Activated CD8-positive, alpha-beta memory T cell treated with anti-CD3 and anti-CD28 coated beads for 1 hour (primary cell): ENCODE data around the gene DEXI.
"Not testable (repeated sequence)": the region's sequence is repeated elsewhere in the genome, so short reads cannot be mapped to it uniquely, and the experiment has no call there.

Source experiments
- DNase-seq, 2 donors: peaks; one replicate each; pipeline ENCODE4 v3.0.0-alpha.2; 2020; ENCODE audit warnings: low read depth in 1 of 2; ENCODE audit errors: extremely low read depth in 1 of 2

DEXI gene

DNA sequence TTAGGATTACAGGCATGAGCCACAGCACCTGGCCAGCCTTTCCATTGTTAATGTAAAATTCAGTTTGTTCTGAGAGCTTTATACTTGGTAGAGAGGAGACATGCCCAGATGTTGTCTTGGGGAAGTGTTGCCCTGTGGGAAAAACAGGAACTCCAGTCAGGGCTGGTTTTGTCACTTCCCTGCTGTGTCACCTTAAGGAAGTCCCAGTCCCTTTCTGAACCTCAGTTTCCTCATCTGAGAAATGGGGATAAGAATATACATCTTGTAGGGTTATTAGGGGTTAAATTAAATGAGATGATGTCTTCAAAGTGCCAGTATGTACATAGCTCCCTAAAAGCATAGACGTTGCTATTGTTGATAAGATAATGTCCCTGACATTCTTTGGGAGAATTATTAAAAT lies 27.3 kb upstream of the DEXI start:
- no peak for DNase-seq

DNA sequence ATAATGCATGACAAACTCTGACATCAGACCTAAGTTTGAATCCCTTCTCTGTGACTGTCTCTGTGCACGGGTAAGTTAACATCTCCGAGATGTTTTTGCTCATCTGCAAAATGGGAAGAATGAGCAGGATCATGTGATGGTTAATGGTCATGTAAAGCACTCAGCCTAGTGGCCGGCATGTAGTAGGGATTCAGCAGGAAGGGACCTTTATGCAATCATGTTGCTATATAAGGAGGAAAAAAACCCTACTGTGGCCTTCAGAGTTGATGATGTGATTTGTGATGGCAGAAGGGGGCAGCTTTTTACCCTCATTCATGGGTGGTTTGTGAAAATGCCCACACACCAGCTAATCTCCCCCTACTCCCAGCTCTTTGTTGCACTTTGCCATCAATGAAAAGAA lies 26.2 kb upstream of the DEXI start:
- DNase-seq, result no peak

DNA sequence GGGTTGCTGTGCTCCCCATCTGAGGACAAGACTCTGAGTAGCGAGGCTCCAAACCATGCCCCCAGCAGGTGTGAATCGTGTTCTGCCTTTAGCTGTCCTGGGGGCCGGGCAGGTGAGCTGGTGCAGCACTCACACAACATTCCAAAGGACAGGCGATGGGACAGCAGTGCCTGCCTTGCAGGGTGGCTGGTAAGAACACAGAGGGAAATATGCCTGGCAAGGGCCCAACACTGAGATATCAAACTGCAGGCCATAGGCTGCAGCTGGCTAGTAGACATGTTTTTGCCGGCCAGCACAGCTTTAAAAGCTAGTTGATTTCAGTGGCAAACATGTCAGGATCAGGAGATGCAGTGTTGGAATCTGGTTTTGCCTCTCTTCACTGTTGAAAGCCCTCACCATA lies 25.7 kb upstream of the DEXI start:
- no peak for DNase-seq

DNA sequence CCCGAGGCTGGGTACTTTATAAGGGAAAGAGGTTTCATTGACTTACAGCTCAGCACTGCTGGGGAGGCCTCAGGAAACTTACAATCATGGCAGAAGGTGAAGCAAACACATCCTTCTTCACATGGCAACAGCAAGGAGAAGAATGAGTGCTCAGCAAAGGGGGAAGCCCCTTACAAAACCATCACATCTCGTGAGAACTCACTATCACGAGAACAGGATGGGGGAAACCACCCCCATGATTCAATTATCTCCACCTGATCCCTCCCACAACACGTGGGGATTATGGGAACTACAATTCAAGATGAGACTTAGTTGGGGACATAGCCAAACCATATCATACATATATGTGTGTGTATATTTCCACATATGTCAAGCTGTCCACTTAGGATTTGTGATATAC lies 24.3 kb upstream of the DEXI start:
- not testable (repeated sequence) for DNase-seq

DNA sequence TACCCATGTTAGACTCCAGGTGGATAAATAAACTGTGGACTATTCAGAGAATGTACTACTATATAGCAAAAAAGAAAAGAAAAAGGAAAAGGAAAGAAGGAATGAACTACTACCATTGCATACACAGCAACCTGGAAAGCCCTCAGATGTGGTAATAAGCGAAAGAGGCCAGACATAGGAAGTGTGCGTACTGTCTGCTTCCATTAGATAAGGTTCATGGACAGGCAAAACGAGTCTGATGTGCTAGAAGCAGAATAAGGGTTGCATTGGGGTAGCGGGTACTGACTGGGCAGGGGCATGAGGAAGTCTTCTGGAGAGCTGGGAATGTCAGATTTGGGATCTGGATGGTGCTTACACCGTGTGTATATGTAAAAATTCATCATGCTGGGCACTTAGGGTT lies 23.9 kb upstream of the DEXI start:
- DNase-seq, result no peak

DNA sequence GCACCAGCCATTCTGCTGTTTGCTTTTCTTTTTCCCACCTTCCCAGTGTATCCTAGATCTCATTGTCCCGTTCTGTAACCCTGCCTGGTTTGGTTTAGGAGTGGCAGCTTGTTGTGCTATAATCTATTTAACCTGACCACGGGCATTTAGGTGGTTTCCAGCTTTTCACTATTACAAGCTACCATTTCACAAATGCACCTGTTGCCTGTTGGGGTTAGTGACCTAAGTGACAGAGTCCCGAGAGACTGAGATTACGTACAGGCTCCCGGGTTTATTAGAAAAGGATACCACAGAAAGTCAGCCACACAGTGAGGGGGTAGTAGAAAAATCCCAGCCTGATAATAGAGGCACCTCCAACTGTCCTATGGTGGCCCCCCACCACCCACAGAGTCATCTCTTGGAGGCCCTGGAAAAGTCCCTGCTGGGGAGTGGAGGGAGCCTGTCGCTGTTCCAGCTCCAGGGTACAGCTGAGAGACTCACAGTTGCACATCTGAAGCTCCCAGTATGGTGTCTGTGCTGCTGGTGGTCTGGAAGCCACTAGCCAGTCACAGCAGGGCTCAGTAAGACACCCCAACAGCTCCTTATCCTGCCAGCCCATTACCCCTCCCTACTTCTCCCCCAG lies 23.3 kb upstream of the DEXI start:
- no peak for DNase-seq

DNA sequence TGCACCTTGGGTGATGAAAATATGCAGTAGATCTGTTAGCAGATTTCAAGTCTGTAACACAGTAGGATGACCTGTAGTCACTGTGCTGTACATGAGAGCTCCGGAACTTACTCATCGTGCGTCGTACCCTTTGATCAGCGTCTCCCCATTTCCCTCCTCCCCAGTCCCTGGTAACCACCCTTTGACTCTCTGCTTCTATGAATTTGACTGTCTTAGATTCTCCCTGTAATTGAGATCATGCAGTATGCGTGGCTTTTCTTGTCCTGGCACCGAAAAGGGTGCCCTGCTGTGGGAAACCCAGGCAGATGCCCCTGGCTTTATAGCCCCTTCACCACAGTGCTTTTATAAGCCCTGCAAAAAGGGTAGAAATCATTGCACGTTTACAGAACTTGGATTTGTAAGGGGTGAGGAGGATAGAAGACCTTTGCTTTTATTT lies 22.6 kb upstream of the DEXI start:
- DNase-seq, result no peak

DNA sequence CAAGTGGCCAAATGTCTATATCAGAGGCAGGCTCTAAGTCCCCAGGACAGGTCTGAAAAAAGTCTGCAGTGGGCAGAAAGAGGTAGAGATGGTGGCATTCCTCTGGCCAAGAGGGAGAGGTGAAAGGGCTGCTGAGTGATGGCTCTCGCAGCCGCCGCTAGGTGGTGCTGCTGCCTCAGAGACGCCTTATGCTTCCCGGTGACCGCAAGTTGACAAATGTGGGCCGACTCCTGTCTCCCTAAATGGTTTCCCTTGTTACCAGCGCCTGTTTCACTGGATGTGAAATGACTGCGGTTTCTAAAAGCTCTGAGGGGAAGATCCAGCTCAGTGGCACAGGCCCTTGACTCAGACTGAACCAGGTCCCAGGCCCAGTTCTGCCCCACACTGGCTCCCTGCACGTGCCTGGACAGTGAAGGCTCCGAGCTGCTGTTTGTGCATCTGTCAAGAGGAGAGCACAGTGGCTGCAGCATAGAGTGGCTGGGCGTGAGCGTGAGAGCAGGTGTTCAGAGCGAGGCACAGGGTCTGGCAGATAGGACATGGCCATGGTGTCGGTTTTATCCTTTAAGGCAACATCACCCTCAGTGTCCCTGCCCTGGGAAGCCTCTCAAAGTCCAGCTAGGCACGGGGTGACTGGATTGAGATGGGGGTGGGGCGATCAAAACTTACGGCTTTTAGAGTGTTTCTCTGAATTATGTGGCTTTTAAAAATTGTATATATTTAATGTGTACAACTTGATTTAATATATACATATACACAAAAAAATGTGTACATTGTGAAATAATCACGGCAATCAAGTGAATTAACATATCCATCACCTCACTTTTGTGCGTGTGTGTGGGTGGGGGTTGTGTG lies 22.0 kb upstream of the DEXI start:
- peak; percentile 49 to 73 for DNase-seq

DNA sequence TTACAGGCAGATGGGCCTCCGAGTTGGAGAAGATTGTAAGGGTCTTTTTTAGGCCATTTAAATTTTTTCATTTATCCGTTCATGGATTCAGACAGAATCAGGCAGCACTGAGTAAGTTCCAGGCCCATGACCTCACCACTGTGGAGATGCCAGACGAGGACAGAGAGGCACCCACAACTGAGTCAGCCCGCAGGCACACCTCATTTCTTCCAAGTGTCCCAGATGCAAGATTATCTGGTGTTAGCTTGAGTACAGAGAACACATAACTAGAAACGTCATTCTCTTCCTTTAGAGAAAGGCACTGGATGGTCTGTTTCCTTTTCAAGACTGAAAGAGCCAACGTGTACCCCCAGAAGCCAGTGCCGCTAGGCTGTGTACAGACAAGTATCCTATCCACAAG lies 19.0 kb upstream of the DEXI start:
- no peak for DNase-seq

DNA sequence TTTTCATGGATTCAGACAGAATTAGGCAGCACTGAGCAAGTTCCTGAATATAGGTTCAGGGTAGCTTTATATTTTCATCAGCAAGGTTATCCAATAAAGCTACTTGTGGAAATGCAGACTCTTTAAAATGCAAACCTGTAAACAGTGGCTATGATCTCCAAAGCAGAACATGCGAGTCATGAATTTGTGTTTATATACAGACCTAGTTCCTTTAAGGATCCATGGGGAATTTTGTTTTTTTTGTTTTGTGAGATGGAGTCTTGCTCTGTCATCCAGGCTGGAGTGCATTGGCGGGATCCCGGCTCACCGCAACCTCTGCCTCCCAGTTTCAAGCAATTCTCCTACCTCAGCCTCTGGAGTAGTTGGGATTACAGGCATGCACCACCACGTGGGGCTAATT lies 16.9 kb upstream of the DEXI start:
- no peak for DNase-seq

DNA sequence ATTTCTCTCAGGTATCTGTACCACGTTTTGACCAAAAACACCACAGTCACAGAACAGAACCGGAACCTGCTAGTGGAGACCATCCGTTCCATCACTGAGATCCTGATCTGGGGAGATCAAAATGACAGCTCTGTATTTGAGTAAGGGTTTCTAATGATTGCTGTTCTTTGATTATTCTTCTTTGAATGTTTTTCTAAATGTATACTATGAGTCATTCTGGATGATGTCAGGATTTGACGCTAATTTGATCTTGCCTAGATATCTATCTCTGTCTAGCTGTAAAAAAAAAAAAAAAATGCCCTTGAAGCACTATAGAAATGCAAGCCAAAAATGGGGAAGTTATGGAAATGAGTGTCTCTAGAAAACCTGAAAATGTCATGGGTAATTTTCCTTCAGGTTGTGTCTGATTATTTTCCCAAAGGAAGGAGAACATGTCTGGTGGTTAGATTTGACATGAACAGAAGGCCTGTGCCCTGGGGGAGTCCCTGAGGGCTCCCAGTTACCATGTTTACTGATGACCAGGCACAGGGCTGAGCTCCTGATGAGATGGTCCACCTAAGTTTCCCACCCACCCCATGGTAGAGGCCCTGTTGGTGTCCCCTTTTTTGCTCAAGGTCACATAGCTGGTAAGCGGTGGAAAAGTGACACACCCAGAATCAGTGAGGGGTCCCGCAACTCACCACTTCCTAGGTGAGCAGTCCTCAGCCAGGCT lies 15.7 kb upstream of the DEXI start:
- DNase-seq, result no peak

DNA sequence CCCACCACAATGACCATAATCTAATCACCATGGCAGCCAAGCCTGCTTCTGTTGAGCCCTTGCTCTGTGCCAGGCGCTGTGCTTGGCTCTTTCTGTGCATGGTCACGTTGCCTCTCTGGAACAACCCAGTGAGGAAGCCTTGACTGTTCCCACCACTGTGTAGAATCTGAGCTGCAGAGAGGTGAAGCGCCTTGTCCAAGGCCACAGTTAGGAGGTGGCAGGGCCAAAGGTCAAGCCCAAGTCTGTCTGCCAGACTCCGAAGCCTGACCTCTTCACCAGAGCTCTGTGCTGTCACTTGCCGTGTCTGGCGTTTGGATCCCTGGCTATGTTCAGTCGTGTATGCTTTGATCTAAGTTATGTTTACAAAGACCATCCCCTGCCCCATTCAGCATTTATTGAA lies 12.6 kb upstream of the DEXI start:
- no peak for DNase-seq

DNA sequence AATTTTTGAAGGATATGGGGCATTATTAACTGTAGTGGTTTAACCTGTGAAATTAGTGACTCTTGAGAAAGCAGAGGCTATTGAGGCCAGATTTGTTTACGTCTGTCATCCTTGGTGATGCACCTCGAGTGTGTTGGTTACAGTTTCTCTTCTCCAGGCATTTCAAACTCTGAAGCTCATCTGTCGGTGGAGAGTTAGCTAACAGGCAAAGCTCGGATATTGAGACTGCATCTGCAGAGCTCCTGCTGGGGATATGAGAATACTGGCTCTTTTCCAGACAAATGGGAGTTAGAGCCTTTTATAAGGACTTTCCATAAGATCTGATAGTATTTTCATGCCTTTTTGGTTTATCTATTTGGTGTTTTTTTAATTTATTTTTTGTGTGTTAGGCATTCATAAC lies 8.8 kb upstream of the DEXI start:
- DNase-seq, result no peak

DNA sequence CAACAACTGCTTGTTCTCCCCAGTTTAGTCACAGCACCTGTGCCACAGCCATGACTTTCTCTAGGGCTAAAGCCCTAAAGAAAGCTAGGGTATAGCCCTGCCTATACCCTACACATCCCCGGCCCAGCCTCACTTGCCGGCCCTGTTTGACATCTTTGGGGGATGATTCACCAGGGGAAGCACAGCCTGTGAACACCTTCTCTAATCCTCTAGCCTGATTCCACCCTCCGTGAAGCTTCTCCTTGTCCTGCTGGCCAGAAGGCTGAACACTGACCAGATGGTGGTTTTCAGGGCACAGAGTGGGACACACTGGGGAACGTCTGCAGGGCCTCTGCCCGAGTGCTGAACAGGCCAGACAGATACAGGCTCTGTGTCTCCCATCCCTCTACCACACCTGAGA lies 8.1 kb upstream of the DEXI start:
- DNase-seq, result no peak

DNA sequence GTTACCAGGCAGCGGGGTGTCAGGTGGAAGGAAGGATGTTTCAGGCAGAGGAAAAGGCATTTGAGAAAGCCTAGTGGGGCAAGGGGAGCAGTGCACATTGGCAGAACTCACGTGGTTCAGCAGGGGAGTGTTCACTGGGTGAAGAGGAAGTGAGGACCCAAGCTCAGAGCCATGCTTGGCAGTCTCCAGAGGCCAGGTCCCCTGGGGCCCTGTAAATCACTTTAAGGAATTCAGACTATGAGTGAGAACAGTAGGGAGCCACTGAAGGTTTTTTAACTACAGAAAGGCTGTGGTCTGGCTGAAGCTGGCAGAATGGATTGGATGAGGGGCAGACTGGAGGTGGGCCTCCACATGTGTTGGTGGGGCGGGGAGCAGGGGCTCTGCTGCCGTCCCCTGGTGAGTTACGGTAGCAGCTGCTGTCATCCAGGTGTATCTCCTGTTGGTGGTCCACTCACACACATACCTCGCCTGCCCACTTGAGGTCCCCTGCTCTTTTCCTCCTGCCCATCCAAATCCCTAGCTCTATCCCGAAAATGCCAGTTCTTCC lies 7.2 kb upstream of the DEXI start:
- DNase-seq, result no peak

DNA sequence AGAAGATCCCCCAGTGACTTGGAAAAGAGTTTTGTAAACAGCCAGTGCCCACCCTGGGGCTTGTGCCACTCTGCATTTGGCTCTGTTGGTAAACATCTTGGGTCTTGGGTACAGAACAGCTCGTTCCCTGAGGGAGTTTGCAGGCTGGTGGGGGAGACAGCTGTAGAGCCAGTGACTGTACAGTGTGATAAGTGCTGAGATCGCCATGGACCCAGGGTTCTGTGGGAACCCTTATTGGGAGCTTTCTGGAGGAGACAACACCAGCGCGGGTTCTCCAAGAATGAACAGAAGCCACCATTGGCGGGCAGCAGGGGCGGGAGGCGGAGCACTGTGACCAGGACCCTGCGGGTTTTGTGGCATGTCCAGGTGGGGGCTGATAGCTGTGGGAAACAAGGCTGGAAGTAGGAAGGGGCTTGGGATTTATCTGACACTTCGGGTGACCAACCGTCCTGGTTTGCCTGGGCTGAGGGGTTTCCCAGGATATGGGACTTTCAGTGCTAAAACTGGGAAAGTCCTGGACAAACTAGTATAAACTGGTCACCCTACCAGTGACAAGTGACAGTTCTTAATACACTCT lies 5.0 kb upstream of the DEXI start:
- no peak for DNase-seq

DNA sequence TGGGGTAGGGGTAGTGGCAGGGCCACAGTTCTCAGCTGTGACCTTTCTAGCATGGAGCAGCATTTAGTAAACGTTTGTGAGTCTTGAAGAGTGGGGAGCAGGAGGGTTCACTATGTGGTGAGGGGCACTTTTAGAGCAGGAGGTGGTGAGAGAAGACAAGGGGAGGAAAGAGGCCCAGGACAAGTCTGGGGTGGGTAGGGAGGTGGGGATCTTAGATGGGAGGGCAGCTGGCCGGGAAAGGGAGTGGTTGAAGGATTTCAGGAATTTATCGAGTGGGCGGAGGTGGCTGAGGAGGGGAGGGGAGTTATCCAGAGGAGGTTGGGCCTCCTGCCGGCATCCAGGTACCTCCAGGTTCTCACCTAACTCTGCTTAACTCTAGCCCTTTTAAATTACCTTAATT lies 4.0 kb upstream of the DEXI start:
- DNase-seq, result no peak

DNA sequence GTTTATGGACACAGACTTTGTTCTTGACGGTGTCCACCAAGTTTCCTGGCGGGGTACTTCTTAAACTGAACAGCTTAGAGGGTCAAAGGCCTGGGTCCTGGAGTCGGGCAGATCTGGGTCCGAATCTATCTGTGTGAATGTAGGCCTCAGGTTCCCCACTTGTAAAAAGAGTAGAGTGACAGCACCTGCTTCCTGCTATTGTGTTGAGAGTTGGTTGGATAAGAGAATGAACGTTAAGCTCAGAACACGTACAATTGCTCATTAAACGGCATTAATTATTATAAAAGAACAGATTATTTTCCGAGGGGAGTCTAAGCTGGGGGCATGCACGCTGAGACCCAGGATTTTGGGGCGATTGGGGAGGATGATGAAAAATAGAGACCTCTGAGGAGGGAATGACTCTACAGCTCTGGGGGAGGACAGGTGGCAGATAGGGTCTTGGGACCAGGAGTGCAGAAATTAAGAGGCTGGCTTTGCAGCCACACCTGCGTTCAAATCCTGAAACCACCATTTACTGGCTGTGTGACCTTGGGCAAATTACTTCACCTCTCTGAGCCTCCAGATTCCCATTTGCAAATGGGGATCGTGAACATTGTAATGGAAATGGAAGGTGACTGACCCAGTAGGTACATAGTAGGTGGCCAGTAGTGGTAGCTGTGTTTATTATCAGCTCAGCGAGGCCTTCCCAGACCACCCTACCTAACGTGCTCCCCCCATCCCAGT lies 3.0 kb upstream of the DEXI start:
- DNase-seq, result no peak

DNA sequence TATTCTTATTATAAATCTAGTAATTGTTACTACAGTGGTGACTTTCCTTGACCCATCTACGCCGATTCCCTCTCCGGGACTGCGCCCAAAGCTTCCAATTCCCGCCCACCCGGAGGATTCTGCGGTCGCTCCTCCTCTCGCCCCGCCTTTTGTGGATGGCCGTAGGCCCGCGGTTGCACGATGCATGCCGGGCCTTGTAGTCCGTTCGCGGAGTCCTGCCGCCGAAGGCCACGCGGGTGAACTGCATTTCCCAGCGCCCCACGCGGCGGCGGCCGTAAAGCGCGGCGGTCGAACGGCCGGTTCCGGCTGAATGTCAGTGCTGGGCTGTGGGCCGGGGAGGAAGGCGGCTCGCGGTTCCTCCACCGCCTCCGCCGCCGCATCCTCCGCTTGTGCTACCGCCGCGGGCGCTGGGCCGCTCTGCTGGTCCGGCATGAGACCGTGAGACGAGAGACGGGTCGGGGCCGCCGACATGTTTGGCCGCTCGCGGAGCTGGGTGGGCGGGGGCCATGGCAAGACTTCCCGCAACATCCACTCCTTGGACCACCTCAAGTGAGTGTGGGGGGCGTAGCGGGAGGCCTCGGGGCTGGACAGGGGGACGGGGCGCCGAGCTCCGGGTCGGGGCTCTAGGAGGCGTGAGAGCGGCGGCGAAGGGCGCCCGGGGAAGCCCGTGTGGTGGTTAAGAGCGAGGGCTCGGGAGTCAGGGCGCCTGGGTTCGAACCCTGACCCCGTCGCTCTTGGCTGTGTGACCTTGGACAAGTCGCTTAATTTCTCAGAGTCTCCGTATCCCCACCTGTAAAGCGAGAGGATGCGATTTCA lies 2.2 kb upstream of the DEXI start, which contains the start of gene CLEC16A:
TSS of gene CLEC16A (plus strand) at position 316 of the 816 bp plus-strand sequence. CDS start at position 470, 154 bp downstream.
- DNase-seq, result peak; percentile 81 to 91

DNA sequence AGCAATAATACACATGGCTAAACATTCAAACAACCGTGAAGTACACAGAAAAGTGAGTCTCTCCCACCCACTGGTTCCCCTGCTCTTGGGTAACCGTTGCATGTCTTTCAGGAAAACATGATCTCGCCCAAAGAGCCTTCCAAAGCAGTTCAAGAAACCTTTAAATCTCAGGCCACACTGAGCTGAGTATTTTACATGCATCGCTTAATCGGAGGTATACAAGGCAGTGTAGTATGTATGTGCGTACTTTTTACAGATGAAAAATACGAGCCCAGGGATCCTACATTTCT lies 741 bp upstream of the DEXI start:
- no peak for DNase-seq
